Muscle layer of colon (tissue), 2 donors: Measurements from ENCODE around the gene TMEM259.

Experiments used
- H3K27ac ChIP-seq: one replicate; pipeline ENCODE4 v1.7.0; 2013; ENCODE audit warnings: low read depth, mild to moderate bottlenecking, low read length, moderate library complexity
- H3K27me3 ChIP-seq, 2 donors: one replicate each; pipeline ENCODE4 v1.7.0; 2013; ENCODE audit warnings: low read length in 2 of 2, mild to moderate bottlenecking in 2 of 2; ENCODE audit not compliant: insufficient read depth in 2 of 2, control insufficient read depth in 1 of 2
- H3K36me3 ChIP-seq: one replicate; pipeline ENCODE4 v1.7.0; 2013; ENCODE audit warnings: mild to moderate bottlenecking, low read length; ENCODE audit not compliant: insufficient read depth
- H3K4me1 ChIP-seq: one replicate; pipeline ENCODE4 v1.7.0; 2013; ENCODE audit warnings: mild to moderate bottlenecking, low read length; ENCODE audit not compliant: insufficient read depth
- H3K4me3 ChIP-seq, 2 donors: one replicate each; pipeline ENCODE4 v1.7.0; 2013; ENCODE audit warnings: low read length in 2 of 2, low read depth in 1 of 2, mild to moderate bottlenecking in 1 of 2, moderate library complexity in 1 of 2
- H3K9ac ChIP-seq: one replicate; pipeline ENCODE4 v1.7.0; 2013; ENCODE audit warnings: low read length
- H3K9me3 ChIP-seq: one replicate; pipeline ENCODE4 v1.7.0; 2013; ENCODE audit warnings: mild to moderate bottlenecking, low read length
- donor health status: abdominal sarcoma.
- donor health status: Adenocarcinoma of cecum.

Gene TMEM259

DNA sequence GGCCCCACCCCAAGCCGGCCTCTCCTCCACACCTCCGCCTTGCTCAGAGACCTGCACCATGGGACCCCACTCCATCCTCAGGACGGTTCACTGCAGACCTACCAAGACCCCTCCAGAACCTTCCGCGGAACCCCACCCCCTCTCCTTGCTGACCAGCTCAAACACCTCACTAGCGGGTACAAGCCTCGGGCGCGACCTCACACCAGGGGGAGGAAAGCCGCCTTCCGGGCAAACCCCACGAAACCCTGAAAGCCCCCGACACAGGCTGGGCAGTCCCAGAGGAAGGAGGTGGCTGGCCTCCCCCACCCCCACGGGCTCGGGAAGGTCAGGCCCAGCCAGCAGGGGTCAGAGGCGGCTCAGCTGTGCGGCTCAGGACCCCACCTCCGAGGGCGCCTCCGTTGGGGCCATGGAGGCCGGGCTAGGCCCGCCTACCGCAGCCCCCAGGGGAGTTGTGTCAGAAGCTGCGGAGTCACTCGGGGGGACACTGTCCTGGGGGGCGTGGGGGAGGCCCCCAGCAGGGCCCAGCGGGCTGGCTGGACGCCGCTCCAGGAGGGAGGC lies 10.9 kb downstream of the TMEM259 start:
- Histone ChIP-seq H3K27ac (no peak overlapping the region), H3K9me3 (no peaks in the 10 kb centered on the region), H3K9ac (no peak overlapping the region), H3K4me1 (no peaks in the 10 kb centered on the region), H3K27me3 (no peaks in the 10 kb centered on the region), H3K36me3 (peaks cover 18% of the 10 kb centered on the region), H3K4me3 (no peak overlapping the region)

DNA sequence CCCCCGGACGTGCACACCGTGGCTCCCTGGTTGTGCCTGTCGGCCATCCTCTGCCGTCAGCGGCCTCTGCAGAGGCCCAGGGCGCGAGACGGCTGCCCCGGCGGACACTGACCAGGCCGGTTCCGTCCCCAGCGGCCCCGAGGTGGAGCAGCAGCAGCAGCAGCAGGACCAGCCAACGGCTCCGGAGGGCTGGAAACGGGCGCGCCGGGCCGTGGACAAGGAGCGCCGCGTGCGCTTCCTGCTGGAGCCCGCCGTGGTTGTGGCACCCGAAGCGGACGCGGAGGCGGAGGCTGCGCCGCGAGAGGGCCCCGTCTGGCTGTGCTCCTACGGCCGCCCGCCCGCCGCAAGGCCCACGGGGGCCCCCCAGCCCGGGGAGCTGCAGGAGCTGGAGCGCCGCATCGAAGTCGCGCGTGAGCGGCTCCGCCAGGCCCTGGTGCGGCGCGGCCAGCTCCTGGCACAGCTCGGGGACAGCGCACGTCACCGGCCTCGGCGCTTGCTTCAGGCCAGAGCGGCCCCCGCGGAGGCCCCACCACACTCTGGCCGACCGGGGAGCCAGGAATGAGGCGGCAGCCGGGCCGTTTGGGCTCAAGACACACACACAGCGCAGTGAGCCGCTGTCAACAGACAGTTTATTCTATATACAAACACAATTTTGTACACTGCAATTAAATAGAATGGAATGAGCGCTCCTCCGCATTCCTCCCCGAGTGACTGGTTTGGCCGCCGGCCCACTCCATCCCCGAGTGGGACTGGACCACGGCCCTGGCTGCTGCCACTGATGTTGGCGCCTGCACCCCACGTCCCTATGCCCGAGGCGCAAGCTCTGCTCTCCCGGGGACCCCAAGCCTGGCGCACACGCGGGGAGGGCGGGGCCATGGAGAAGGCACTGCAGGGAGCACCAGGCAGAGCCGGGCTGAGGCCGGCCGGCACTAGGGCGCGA lies 11.6 kb downstream of the TMEM259 start:
- Histone ChIP-seq H3K27ac (no peak overlapping the region), H3K4me3 (no peak overlapping the region), H3K27me3 (no peaks in the 10 kb centered on the region), H3K9ac (no peak overlapping the region), H3K4me1 (no peaks in the 10 kb centered on the region), H3K36me3 (peaks cover 18% of the 10 kb centered on the region), H3K9me3 (no peaks in the 10 kb centered on the region)

DNA sequence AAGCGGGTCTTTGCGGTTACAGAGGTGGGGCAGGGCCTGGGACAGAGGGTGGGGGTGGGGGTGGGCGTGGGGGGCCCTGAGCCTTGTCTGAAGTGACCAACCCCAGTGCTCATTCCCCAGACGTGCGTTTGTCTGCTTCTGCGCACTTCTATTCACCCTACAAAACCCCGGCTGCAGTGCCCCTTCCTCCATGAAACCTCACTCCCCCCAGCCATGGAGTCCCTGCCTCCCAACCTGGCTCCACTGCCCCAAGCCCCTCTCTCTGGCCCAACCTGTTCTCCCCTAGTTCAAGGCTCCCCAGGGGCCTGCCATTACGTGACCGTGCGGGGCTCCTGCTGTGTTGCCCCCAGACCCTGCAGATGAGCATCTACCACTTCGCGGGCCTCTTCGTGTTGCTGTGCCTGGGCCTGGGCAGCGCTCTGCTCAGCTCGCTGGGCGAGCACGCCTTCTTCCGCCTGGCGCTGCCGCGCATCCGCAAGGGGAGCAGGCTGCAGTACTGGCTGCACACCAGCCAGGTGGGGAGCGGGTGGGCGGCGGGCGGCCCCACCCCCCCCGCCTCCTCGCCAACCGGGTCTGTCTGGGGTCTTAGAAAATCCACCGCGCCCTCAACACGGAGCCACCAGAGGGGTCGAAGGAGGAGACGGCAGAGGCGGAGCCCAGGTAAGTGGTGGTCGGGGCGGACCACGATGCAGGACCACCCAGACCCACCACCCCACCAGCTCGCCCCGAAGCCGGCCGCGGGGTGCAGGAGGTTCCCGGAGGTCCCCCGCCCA lies 12.5 kb downstream of the TMEM259 start:
- Histone ChIP-seq H3K9me3 (no peaks in the 10 kb centered on the region), H3K36me3 (peaks cover 14% of the 10 kb centered on the region), H3K9ac (no peak overlapping the region), H3K4me3 (no peak overlapping the region), H3K27me3 (peaks cover 0 to 2% of the 10 kb centered on the region in 2 donors), H3K4me1 (no peaks in the 10 kb centered on the region), H3K27ac (no peak overlapping the region)

GRCh38 chr19:1007399-1008251 lies 13.3 kb downstream of the TMEM259 start:
- Histone ChIP-seq H3K4me3 (no peak overlapping the region), H3K27me3 (peaks cover 0 to 9% of the 10 kb centered on the region in 2 donors), H3K4me1 (no peaks in the 10 kb centered on the region), H3K9ac (no peak overlapping the region), H3K36me3 (peaks cover 7% of the 10 kb centered on the region), H3K27ac (no peak overlapping the region), H3K9me3 (no peaks in the 10 kb centered on the region)

- Histone ChIP-seq H3K4me1 (no peaks in the 10 kb centered on the region), H3K36me3 (peaks cover 7% of the 10 kb centered on the region), H3K27me3 (peaks cover 0 to 14% of the 10 kb centered on the region in 2 donors), H3K9me3 (no peaks in the 10 kb centered on the region), H3K4me3 (no peak overlapping the region), H3K27ac (no peak overlapping the region), H3K9ac (no peak overlapping the region)
Measured at GRCh38 chr19:1006711-1007398, 14.1 kb downstream of the TMEM259 start.

DNA sequence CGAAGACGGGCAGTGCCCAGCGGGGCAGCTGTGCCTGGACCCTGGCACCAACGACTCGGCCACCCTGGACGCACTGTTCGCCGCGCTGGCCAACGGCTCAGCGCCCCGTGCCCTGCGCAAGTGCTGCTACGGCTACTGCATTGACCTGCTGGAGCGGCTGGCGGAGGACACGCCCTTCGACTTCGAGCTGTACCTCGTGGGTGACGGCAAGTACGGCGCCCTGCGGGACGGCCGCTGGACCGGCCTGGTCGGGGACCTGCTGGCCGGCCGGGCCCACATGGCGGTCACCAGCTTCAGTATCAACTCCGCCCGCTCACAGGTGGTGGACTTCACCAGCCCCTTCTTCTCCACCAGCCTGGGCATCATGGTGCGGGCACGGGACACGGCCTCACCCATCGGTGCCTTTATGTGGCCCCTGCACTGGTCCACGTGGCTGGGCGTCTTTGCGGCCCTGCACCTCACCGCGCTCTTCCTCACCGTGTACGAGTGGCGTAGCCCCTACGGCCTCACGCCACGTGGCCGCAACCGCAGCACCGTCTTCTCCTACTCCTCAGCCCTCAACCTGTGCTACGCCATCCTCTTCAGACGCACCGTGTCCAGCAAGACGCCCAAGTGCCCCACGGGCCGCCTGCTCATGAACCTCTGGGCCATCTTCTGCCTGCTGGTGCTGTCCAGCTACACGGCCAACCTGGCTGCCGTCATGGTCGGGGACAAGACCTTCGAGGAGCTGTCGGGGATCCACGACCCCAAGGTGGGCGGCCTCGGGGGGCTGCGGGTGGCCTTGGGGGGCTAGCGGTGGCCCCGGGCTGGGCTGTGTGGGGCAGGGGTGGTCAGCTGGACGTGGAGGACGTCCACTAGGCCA lies 15.9 kb downstream of the TMEM259 start:
- no peak overlapping the region for H3K27ac ChIP-seq
- peaks cover 4% of the 10 kb centered on the region for H3K36me3 ChIP-seq
- H3K4me3 ChIP-seq = no peak overlapping the region
- H3K9me3 ChIP-seq = no peaks in the 10 kb centered on the region
- no peak overlapping the region for H3K9ac ChIP-seq
- peaks cover 8 to 29% of the 10 kb centered on the region in 2 donors for H3K27me3 ChIP-seq
- H3K4me1 ChIP-seq = peaks cover 5% of the 10 kb centered on the region

GRCh38 chr19:1004204-1004802 lies 16.6 kb downstream of the TMEM259 start:
- no peaks in the 10 kb centered on the region for H3K9me3 ChIP-seq
- H3K4me3 ChIP-seq = no peak overlapping the region
- no peak overlapping the region for H3K9ac ChIP-seq
- H3K36me3 ChIP-seq = no peaks in the 10 kb centered on the region
- peaks cover 9 to 36% of the 10 kb centered on the region in 2 donors for H3K27me3 ChIP-seq
- peaks cover 5% of the 10 kb centered on the region for H3K4me1 ChIP-seq
- no peak overlapping the region for H3K27ac ChIP-seq

DNA sequence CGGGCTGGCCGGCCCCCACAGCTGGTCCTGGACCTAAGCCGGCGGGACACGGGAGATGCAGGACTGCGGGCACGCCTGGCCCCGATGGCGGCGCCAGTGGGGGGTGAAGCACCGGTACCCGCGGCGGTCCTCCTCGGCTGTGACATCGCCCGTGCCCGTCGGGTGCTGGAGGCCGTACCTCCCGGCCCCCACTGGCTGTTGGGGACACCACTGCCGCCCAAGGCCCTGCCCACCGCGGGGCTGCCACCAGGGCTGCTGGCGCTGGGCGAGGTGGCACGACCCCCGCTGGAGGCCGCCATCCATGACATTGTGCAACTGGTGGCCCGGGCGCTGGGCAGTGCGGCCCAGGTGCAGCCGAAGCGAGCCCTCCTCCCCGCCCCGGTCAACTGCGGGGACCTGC lies 17.6 kb downstream of the TMEM259 start:
- H3K27ac ChIP-seq = no peak overlapping the region
- peaks cover 5% of the 10 kb centered on the region for H3K4me1 ChIP-seq
- no peaks in the 10 kb centered on the region for H3K9me3 ChIP-seq
- no peak overlapping the region for H3K9ac ChIP-seq
- H3K4me3 ChIP-seq = no peak overlapping the region
- peaks cover 20 to 47% of the 10 kb centered on the region in 2 donors for H3K27me3 ChIP-seq
- H3K36me3 ChIP-seq = no peaks in the 10 kb centered on the region

DNA sequence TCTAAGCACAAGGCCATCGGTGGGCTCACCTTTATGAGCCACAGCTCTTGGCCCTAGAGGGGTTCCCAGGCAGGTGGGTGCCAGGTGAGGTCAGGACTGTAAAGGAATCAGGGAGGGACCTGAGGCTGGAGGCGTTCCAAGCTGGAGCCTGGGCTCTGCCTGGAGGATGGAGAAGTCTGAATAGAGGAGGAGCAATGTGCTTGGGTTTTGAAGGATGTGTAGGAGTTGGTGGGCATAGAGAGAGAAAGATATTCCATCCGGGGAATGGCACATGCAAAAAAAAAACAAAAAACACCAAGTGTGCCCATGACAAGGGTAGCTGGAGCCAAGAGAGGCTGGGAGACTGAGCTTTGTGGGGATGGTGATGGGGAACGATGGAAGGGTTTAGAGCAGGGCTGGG lies 18.3 kb downstream of the TMEM259 start:
- Histone ChIP-seq H3K27ac (no peak overlapping the region), H3K9me3 (no peaks in the 10 kb centered on the region), H3K36me3 (no peaks in the 10 kb centered on the region), H3K4me1 (peaks cover 5% of the 10 kb centered on the region), H3K4me3 (no peak overlapping the region), H3K27me3 (peaks cover 24 to 53% of the 10 kb centered on the region in 2 donors), H3K9ac (no peak overlapping the region)
